Measurements from ENCODE around the gene ESM1. TPM values are rescaled to one million over a fixed set of nuclear protein-coding genes. Genes with fewer than 3 reads are reported as not detected.

ESM1 gene
- polyA plus RNA-seq, 2 of the 4 experiments (the other 2 are of a cell fraction) = not detected

DNA sequence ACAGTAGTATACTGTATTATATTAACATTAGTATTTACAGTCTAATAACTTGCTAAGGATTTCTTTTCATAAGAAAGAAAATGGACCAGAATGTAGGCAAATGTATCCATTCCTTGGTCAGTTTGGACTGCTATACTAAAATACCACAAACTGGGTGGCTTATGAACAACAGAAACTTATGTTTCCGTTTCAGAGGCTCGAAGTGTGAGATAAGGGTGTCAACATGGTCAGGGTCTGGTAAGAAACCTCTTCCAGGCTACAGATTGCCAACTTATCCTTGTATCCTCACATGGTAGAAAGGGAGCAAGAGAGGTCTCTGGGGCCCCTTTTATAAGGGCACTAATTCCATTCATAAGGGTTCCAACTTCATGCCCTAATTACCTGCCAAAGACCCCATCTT, 9.2 kb upstream of the ESM1 start:
- Histone ChIP-seq H3K4me1 (no peaks in the 10 kb centered on the region), H3K4me2 (no peak overlapping the region), H3K4me3 (no peak overlapping the region), H3K27ac (no peak overlapping the region), H3K9me3 (no peaks in the 10 kb centered on the region)
- FAIRE-seq = no peak
- POLR2A ChIA-PET = no interaction called here
- DNase-seq (ENCODE audit: low read depth in 1 of 2, low spot score in 1 of 2) = no peak
- TF ChIP-seq, protein P1, sequence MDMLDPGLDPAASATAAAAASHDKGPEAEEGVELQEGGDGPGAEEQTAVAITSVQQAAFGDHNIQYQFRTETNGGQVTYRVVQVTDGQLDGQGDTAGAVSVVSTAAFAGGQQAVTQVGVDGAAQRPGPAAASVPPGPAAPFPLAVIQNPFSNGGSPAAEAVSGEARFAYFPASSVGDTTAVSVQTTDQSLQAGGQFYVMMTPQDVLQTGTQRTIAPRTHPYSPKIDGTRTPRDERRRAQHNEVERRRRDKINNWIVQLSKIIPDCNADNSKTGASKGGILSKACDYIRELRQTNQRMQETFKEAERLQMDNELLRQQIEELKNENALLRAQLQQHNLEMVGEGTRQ (IDR thresholded peaks at IDR 0.05) = no peak
- TF ChIP-seq HDAC2 (IDR thresholded peaks at IDR 0.05) (no peak), HOXB13 (CRISPR knock-in tag; IDR thresholded peaks at IDR 0.05; ENCODE audit: low read depth) (no peak), RFX5 (IDR thresholded peaks at IDR 0.05) (no peak), JUNB (IDR thresholded peaks at IDR 0.05) (no peak), ESRRA (IDR thresholded peaks at IDR 0.05; ENCODE audit: borderline replicate concordance, low read length) (no peak), MAFK (IDR thresholded peaks at IDR 0.05; ENCODE audit: partially characterized antibody) (no peak), MYC (IDR thresholded peaks at IDR 0.05; ENCODE audit: borderline replicate concordance, low read length) (no peak), ZC3H11A (IDR thresholded peaks at IDR 0.05) (no peak), SMC3 (IDR thresholded peaks at IDR 0.05) (no peak)
- TF ChIP-seq, protein P2, sequence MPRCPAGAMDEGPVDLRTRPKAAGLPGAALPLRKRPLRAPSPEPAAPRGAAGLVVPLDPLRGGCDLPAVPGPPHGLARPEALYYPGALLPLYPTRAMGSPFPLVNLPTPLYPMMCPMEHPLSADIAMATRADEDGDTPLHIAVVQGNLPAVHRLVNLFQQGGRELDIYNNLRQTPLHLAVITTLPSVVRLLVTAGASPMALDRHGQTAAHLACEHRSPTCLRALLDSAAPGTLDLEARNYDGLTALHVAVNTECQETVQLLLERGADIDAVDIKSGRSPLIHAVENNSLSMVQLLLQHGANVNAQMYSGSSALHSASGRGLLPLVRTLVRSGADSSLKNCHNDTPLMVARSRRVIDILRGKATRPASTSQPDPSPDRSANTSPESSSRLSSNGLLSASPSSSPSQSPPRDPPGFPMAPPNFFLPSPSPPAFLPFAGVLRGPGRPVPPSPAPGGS (IDR thresholded peaks at IDR 0.05) = no peak
- TF ChIP-seq, protein P3, sequence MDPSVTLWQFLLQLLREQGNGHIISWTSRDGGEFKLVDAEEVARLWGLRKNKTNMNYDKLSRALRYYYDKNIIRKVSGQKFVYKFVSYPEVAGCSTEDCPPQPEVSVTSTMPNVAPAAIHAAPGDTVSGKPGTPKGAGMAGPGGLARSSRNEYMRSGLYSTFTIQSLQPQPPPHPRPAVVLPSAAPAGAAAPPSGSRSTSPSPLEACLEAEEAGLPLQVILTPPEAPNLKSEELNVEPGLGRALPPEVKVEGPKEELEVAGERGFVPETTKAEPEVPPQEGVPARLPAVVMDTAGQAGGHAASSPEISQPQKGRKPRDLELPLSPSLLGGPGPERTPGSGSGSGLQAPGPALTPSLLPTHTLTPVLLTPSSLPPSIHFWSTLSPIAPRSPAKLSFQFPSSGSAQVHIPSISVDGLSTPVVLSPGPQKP (IDR thresholded peaks at IDR 0.05; ENCODE audit: low read depth, low read length) = no peak
- TF ChIP-seq, protein P4, sequence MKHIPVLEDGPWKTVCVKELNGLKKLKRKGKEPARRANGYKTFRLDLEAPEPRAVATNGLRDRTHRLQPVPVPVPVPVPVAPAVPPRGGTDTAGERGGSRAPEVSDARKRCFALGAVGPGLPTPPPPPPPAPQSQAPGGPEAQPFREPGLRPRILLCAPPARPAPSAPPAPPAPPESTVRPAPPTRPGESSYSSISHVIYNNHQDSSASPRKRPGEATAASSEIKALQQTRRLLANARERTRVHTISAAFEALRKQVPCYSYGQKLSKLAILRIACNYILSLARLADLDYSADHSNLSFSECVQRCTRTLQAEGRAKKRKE (CRISPR knock-in tag; IDR thresholded peaks at IDR 0.05; ENCODE audit: low read depth) = no peak
- TF ChIP-seq, protein P5, sequence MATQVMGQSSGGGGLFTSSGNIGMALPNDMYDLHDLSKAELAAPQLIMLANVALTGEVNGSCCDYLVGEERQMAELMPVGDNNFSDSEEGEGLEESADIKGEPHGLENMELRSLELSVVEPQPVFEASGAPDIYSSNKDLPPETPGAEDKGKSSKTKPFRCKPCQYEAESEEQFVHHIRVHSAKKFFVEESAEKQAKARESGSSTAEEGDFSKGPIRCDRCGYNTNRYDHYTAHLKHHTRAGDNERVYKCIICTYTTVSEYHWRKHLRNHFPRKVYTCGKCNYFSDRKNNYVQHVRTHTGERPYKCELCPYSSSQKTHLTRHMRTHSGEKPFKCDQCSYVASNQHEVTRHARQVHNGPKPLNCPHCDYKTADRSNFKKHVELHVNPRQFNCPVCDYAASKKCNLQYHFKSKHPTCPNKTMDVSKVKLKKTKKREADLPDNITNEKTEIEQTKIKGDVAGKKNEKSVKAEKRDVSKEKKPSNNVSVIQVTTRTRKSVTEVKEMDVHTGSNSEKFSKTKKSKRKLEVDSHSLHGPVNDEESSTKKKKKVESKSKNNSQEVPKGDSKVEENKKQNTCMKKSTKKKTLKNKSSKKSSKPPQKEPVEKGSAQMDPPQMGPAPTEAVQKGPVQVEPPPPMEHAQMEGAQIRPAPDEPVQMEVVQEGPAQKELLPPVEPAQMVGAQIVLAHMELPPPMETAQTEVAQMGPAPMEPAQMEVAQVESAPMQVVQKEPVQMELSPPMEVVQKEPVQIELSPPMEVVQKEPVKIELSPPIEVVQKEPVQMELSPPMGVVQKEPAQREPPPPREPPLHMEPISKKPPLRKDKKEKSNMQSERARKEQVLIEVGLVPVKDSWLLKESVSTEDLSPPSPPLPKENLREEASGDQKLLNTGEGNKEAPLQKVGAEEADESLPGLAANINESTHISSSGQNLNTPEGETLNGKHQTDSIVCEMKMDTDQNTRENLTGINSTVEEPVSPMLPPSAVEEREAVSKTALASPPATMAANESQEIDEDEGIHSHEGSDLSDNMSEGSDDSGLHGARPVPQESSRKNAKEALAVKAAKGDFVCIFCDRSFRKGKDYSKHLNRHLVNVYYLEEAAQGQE (IDR thresholded peaks at IDR 0.05) = no peak
- 8% methylated on average over 2 of the region's 2 CpGs for WGBS (ENCODE audit: missing lambda C conversion rate)
- CTCF ChIA-PET = no interaction called here
- no peak for ATAC-seq

DNA sequence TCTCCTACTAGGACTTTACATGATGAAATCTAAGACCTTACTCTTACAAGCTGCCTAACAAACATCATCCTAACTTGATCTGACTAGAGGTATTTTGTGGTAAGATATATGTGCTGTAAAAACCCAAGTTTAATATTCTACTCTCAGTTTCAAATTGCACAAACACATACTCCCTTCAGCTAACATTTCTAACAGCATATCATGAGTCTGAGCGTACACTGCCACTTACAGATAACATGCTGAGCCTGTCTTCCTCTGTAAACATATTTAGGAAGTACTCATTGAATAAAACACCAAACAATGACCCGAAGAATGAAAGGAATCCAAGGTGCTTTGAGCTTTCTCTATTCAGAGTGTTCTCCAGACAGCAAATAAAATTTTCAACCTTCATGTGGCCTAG, 7.9 kb upstream of the ESM1 start:
- DNase-seq (ENCODE audit: low read depth in 1 of 2, low spot score in 1 of 2) (no peak), ATAC-seq (no peak), FAIRE-seq (no peak)
- TF ChIP-seq ZSCAN20 (CRISPR knock-in tag; IDR thresholded peaks at IDR 0.05) = no peak
- no peak for TF ChIP-seq FOSL2 (IDR thresholded peaks at IDR 0.05)
- TF ChIP-seq FOSL2 (CRISPR knock-in tag; IDR thresholded peaks at IDR 0.05) = no peak
- no peak for TF ChIP-seq FOSB (CRISPR knock-in tag; IDR thresholded peaks at IDR 0.05)
- no peak for TF ChIP-seq HDAC2 (IDR thresholded peaks at IDR 0.05)
- TF ChIP-seq, protein P2 (IDR thresholded peaks at IDR 0.05) = no peak
- TF ChIP-seq, protein P6, sequence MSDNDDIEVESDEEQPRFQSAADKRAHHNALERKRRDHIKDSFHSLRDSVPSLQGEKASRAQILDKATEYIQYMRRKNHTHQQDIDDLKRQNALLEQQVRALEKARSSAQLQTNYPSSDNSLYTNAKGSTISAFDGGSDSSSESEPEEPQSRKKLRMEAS (IDR thresholded peaks at IDR 0.05) = no peak
- TF ChIP-seq NR3C1 (IDR thresholded peaks at IDR 0.05) = no peak
- no peak for TF ChIP-seq CBX8 (IDR thresholded peaks at IDR 0.05)
- no peak for TF ChIP-seq CHD4 (IDR thresholded peaks at IDR 0.05; ENCODE audit: borderline replicate concordance)
- TF ChIP-seq EP300 (IDR thresholded peaks at IDR 0.05) = no peak
- TF ChIP-seq TP53 (CRISPR knock-in tag; IDR thresholded peaks at IDR 0.05) = no peak
- TF ChIP-seq, protein P7, sequence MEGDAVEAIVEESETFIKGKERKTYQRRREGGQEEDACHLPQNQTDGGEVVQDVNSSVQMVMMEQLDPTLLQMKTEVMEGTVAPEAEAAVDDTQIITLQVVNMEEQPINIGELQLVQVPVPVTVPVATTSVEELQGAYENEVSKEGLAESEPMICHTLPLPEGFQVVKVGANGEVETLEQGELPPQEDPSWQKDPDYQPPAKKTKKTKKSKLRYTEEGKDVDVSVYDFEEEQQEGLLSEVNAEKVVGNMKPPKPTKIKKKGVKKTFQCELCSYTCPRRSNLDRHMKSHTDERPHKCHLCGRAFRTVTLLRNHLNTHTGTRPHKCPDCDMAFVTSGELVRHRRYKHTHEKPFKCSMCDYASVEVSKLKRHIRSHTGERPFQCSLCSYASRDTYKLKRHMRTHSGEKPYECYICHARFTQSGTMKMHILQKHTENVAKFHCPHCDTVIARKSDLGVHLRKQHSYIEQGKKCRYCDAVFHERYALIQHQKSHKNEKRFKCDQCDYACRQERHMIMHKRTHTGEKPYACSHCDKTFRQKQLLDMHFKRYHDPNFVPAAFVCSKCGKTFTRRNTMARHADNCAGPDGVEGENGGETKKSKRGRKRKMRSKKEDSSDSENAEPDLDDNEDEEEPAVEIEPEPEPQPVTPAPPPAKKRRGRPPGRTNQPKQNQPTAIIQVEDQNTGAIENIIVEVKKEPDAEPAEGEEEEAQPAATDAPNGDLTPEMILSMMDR (IDR thresholded peaks at IDR 0.05) = no peak
- no peak for TF ChIP-seq KDM1A (IDR thresholded peaks at IDR 0.05; ENCODE audit: low read depth)
- no peak for TF ChIP-seq MAFK (IDR thresholded peaks at IDR 0.05; ENCODE audit: partially characterized antibody)
- TF ChIP-seq POLR2A (IDR thresholded peaks at IDR 0.05; ENCODE audit: low read length) = no peak
- Histone ChIP-seq H3K4me1 (no peaks in the 10 kb centered on the region), H3K4me3 (no peak overlapping the region), H3K9me3 (no peaks in the 10 kb centered on the region), H3K27ac (no peak overlapping the region), H3K4me2 (no peak overlapping the region)
- WGBS (ENCODE audit: missing lambda C conversion rate) = 5% methylated on average over 2 of the region's 2 CpGs
- ChIA-PET CTCF (no interaction called here), POLR2A (no interaction called here)
